HG02610 (cell line): ENCODE data around the gene PHLDB3.
"Not testable (repeated sequence)": the region's sequence is repeated elsewhere in the genome, so short reads cannot be mapped to it uniquely, and the experiment has no call there.

Experiments used
- ATAC-seq: cut with Tn5 transposase; IDR thresholded peaks from one replicate; pipeline ENCODE4 v1.9.1; 2021; ENCODE audit warnings: mild to moderate bottlenecking, moderate library complexity; ENCODE audit not compliant: unreplicated experiment

The PHLDB3 gene

GRCh38 chr19:43527860-43528622 lies 23.5 kb upstream of the PHLDB3 start:
- ATAC-seq, result no peak

GRCh38 chr19:43526884-43527859 lies 22.6 kb upstream of the PHLDB3 start, which contains the start of gene ETHE1:
Gene ETHE1 (minus strand): TSS chr19:43527201. CDS start chr19:43527177, 24 bp downstream.
- peak; percentile 66 for ATAC-seq

- ATAC-seq, result no peak
Measured at GRCh38 chr19:43525836-43526771, 21.6 kb upstream of the PHLDB3 start.

- no peak for ATAC-seq
Measured at GRCh38 chr19:43524922-43525835, 20.6 kb upstream of the PHLDB3 start.

- ATAC-seq, result not testable (repeated sequence)
Measured at GRCh38 chr19:43523696-43524095, 19.1 kb upstream of the PHLDB3 start.

GRCh38 chr19:43522929-43523328 lies 18.4 kb upstream of the PHLDB3 start:
- ATAC-seq, result no peak

GRCh38 chr19:43519436-43520088 lies 15.0 kb upstream of the PHLDB3 start:
- no peak for ATAC-seq

- no peak for ATAC-seq
Measured at GRCh38 chr19:43518051-43518450, 13.5 kb upstream of the PHLDB3 start.

GRCh38 chr19:43512399-43512798 lies 7.9 kb upstream of the PHLDB3 start:
- not testable (repeated sequence) for ATAC-seq

GRCh38 chr19:43511324-43511723 lies 6.8 kb upstream of the PHLDB3 start:
- no peak for ATAC-seq

GRCh38 chr19:43510713-43511112 lies 6.2 kb upstream of the PHLDB3 start:
- no peak for ATAC-seq

GRCh38 chr19:43507880-43508279 lies 3.3 kb upstream of the PHLDB3 start:
- no peak for ATAC-seq

GRCh38 chr19:43506629-43507028 lies 2.1 kb upstream of the PHLDB3 start:
- ATAC-seq, result no peak

- ATAC-seq, result no peak
Measured at GRCh38 chr19:43505941-43506340, 1.4 kb upstream of the PHLDB3 start.

GRCh38 chr19:43505186-43505456 lies 575 bp upstream of the PHLDB3 start:
- ATAC-seq, result no peak

- peak; percentile 86 for ATAC-seq
Measured at GRCh38 chr19:43503501-43504425, 783 bp downstream of the PHLDB3 start.

GRCh38 chr19:43502419-43502976 lies 2.0 kb downstream of the PHLDB3 start:
- no peak for ATAC-seq
